HFF-Myc (cell line): ENCODE results near the gene DLG5.

Source experiments
- DNase-seq: peaks from one replicate; pipeline ENCODE4 v3.0.0-alpha.2; 2011; ENCODE audit warnings: low read depth; ENCODE audit errors: extremely low read depth
- H3K4me3 ChIP-seq: replicated peaks from 2 replicates; pipeline ENCODE4 v1.5.1; 2011; ENCODE audit warnings: low read depth, mild to moderate bottlenecking, control low read depth, low read length
- CTCF ChIP-seq: IDR thresholded peaks from 2 replicates; pipeline ENCODE4 v1.5.1; 2012; ENCODE audit warnings: mild to moderate bottlenecking, low read depth, low read length, control low read depth; ENCODE audit errors: missing control alignments

DLG5 gene

GRCh38 chr10:77939561-77940001 is 13.0 kb upstream of the DLG5 start:
- TF ChIP-seq CTCF: no peak
- no peak for DNase-seq
- no peak overlapping the region for H3K4me3 ChIP-seq

- TF ChIP-seq CTCF: no peak
- no peak overlapping the region for H3K4me3 ChIP-seq
- DNase-seq: no peak
Observed at GRCh38 chr10:77936697-77937567, 10.4 kb upstream of the DLG5 start.

- TF ChIP-seq CTCF: no peak
- DNase-seq: no peak
Observed at GRCh38 chr10:77932016-77932715, 5.6 kb upstream of the DLG5 start.

GRCh38 chr10:77927402-77928246 is 1.1 kb upstream of the DLG5 start:
- no peak for DNase-seq
- no peak for TF ChIP-seq CTCF
- peak overlapping the region; percentile 63 for H3K4me3 ChIP-seq

More at GRCh38 chr10:77932016-77932715, 5.6 kb upstream of the DLG5 start:
- H3K4me3 ChIP-seq: no peak overlapping the region

- DNase-seq: no peak
- TF ChIP-seq CTCF: no peak
Observed at GRCh38 chr10:77925795-77926565, 575 bp downstream of the DLG5 start.

GRCh38 chr10:77925410-77925794 is 1.2 kb downstream of the DLG5 start:
- H3K4me3 ChIP-seq: peak overlapping the region; percentile 63
- DNase-seq: no peak
- TF ChIP-seq CTCF: no peak

More at GRCh38 chr10:77925795-77926565, 575 bp downstream of the DLG5 start:
- peak overlapping the region; percentile 63 for H3K4me3 ChIP-seq
